ENCODE measurements around the gene SLC52A1. TPM values are rescaled to one million over a fixed set of nuclear protein-coding genes. Genes with fewer than 3 reads are reported as not detected.

SLC52A1 gene
- total RNA-seq, 4 donors from 2014 or later = not detected

GRCh38 chr17:5023588-5024147 is 11.6 kb downstream of the SLC52A1 start:
- TF ChIP-seq POLR2A (IDR thresholded peaks at IDR 0.05) (no peak), CTCF (IDR thresholded peaks at IDR 0.05) (no peak), EP300 (IDR thresholded peaks at IDR 0.05) (no peak)
- DNase-seq (ENCODE audit: low spot score in 2 of 2) = no peak
- Histone ChIP-seq H3K4me3 (no peak overlapping the region), H3K4me1 (no peaks in the 10 kb centered on the region), H3K27ac (no peak overlapping the region), H3K27me3 (no peaks in the 10 kb centered on the region), H3K36me3 (peaks cover 0 to 60% (median 8%) of the 10 kb centered on the region in 3 donors), H3K9me3 (no peaks in the 10 kb centered on the region)
- 86 to 89% methylated on average over 26 to 28 of the region's 29 CpGs for WGBS, 2 donors

GRCh38 chr17:5022171-5022711 is 13.0 kb downstream of the SLC52A1 start:
- TF ChIP-seq CTCF (IDR thresholded peaks at IDR 0.05) (no peak), EP300 (IDR thresholded peaks at IDR 0.05) (no peak), POLR2A (IDR thresholded peaks at IDR 0.05) (no peak)
- Histone ChIP-seq H3K27ac (no peak overlapping the region), H3K4me3 (no peak overlapping the region), H3K36me3 (peaks cover 0 to 73% (median 8%) of the 10 kb centered on the region in 3 donors), H3K4me1 (no peaks in the 10 kb centered on the region), H3K9me3 (no peaks in the 10 kb centered on the region), H3K27me3 (no peaks in the 10 kb centered on the region)
- 92 to 94% methylated on average over 30 of the region's 30 CpGs for WGBS, 2 donors
- DNase-seq (ENCODE audit: low spot score in 2 of 2) = no peak

- Histone ChIP-seq H3K27me3 (no peaks in the 10 kb centered on the region), H3K9me3 (no peaks in the 10 kb centered on the region), H3K27ac (no peak overlapping the region), H3K4me3 (no peak overlapping the region), H3K36me3 (peaks cover 0 to 89% (median 8%) of the 10 kb centered on the region in 3 donors), H3K4me1 (no peaks in the 10 kb centered on the region)
- WGBS, 2 donors = 87 to 88% methylated on average over 19 to 20 of the region's 20 CpGs
- DNase-seq (ENCODE audit: low spot score in 2 of 2) = no peak
- no peak for TF ChIP-seq POLR2A (IDR thresholded peaks at IDR 0.05)
- TF ChIP-seq EP300 (IDR thresholded peaks at IDR 0.05) = no peak
- TF ChIP-seq CTCF (IDR thresholded peaks at IDR 0.05) = no peak
Observed at GRCh38 chr17:5020502-5021023, 14.7 kb downstream of the SLC52A1 start.

- H3K27ac ChIP-seq = no peak overlapping the region
- WGBS, 2 donors = 10 to 50% methylated on average over 1 of the region's 1 CpG
- DNase-seq (ENCODE audit: low spot score in 2 of 2) = no peak
- TF ChIP-seq CTCF (IDR thresholded peaks at IDR 0.05) (no peak), EP300 (IDR thresholded peaks at IDR 0.05) (no peak)
- no peaks in the 10 kb centered on the region for H3K27me3 ChIP-seq
- peaks cover 0 to 98% (median 8%) of the 10 kb centered on the region in 3 donors for H3K36me3 ChIP-seq
- no peak overlapping the region for H3K4me3 ChIP-seq
- no peaks in the 10 kb centered on the region for H3K9me3 ChIP-seq
- H3K4me1 ChIP-seq = no peaks in the 10 kb centered on the region
Observed at GRCh38 chr17:5019475-5019956, 15.7 kb downstream of the SLC52A1 start.

GRCh38 chr17:5014357-5014756 is 20.9 kb downstream of the SLC52A1 start:
- no peak for DNase-seq (ENCODE audit: low spot score in 2 of 2)
- Histone ChIP-seq H3K9me3 (no peaks in the 10 kb centered on the region), H3K27me3 (no peaks in the 10 kb centered on the region), H3K27ac (no peak overlapping the region), H3K4me1 (no peaks in the 10 kb centered on the region), H3K4me3 (no peak overlapping the region), H3K36me3 (peaks cover 2 to 98% (median 4%) of the 10 kb centered on the region in 3 donors)
- TF ChIP-seq CTCF (IDR thresholded peaks at IDR 0.05) (no peak), POLR2A (IDR thresholded peaks at IDR 0.05) (no peak), EP300 (IDR thresholded peaks at IDR 0.05) (no peak)
- WGBS, 2 donors = 78 to 88% methylated on average over 4 of the region's 4 CpGs

All from tibial nerve (tissue), 4 donors.